Upper lobe of right lung (tissue), 1 donor: ENCODE data around the gene PGBD5. TPM values are rescaled to one million over a fixed set of nuclear protein-coding genes. Genes with fewer than 3 reads are reported as not detected.

ENCODE experiments used
- ATAC-seq: fragments of 200-7000 bp; cut with Tn5 transposase; one replicate; pipeline ENCODE4 v1.9.1; 2020; ENCODE audit warnings: mild to moderate bottlenecking, moderate library complexity
- DNase-seq: peaks from one replicate; pipeline ENCODE4 v3.0.0-alpha.2; 2020
- H3K27ac ChIP-seq: fragments of 200-600 bp; one replicate; pipeline ENCODE4 v1.8.0; 2022
- H3K27me3 ChIP-seq: fragments of 200-600 bp; one replicate; pipeline ENCODE4 v1.8.0; 2022; ENCODE audit warnings: mild to moderate bottlenecking
- H3K36me3 ChIP-seq: fragments of 200-600 bp; one replicate; pipeline ENCODE4 v1.8.0; 2022
- H3K4me1 ChIP-seq: fragments of 200-600 bp; one replicate; pipeline ENCODE4 v1.8.0; 2022
- H3K4me3 ChIP-seq: fragments of 200-600 bp; one replicate; pipeline ENCODE4 v1.8.0; 2022; ENCODE audit warnings: mild to moderate bottlenecking
- H3K9me3 ChIP-seq: fragments of 200-600 bp; one replicate; pipeline ENCODE4 v1.8.0; 2022
- CTCF ChIP-seq: fragments of 200-600 bp; IDR thresholded peaks from one replicate; pipeline ENCODE4 v1.8.0; 2022; ENCODE audit warnings: antibody characterized with exemption
- intact Hi-C: fragments of 100-400 bp; cut with DNase I; formaldehyde crosslinking; loops from one replicate; pipeline ENCODE4 v1.11.0; 2022
- total RNA-seq: library from RNA; stranded (reverse); fragmentation: NEBNext Ultra II Directional; extraction: Animal tissue kit (Norgen Biotek cat#: 25700); gene quantifications from one replicate; pipeline ENCODE4 v1.2.1, GENCODE V29; 2021
- donor health status: DM: no; HTN: yes; CAD: no; lungs with severe emphysema.

PGBD5 gene
- total RNA-seq, 1 donor from 2014 or later: 5.1 TPM

GRCh38 chr1:230278376-230278775 is 147.8 kb downstream of the PGBD5 start:
- H3K4me1 ChIP-seq: no peaks in the 10 kb centered on the region
- no peak overlapping the region for H3K4me3 ChIP-seq
- intact Hi-C loops: no loop called here
- ATAC-seq (no peak), DNase-seq (no peak)
- H3K9me3 ChIP-seq: no peaks in the 10 kb centered on the region
- H3K27ac ChIP-seq: no peak overlapping the region
- TF ChIP-seq CTCF: no peak
- peaks cover 56% of the 10 kb centered on the region for H3K36me3 ChIP-seq
- no peaks in the 10 kb centered on the region for H3K27me3 ChIP-seq

GRCh38 chr1:230277201-230278025 is 148.7 kb downstream of the PGBD5 start:
- H3K36me3 ChIP-seq: peaks cover 56% of the 10 kb centered on the region
- no peak for TF ChIP-seq CTCF
- H3K9me3 ChIP-seq: no peaks in the 10 kb centered on the region
- peak; percentile 36 for DNase-seq
- no peaks in the 10 kb centered on the region for H3K4me1 ChIP-seq
- intact Hi-C loops: no loop called here
- no peak for ATAC-seq
- no peaks in the 10 kb centered on the region for H3K27me3 ChIP-seq
- no peak overlapping the region for H3K27ac ChIP-seq
- no peak overlapping the region for H3K4me3 ChIP-seq

GRCh38 chr1:230276401-230276800 is 149.7 kb downstream of the PGBD5 start:
- Histone ChIP-seq H3K4me3 (no peak overlapping the region), H3K27ac (no peak overlapping the region), H3K4me1 (no peaks in the 10 kb centered on the region), H3K27me3 (no peaks in the 10 kb centered on the region), H3K9me3 (no peaks in the 10 kb centered on the region), H3K36me3 (peaks cover 56% of the 10 kb centered on the region)
- intact Hi-C loops: no loop called here
- no peak for TF ChIP-seq CTCF
- no peak for ATAC-seq
- DNase-seq: peak; percentile 34

GRCh38 chr1:230274254-230274653 is 151.9 kb downstream of the PGBD5 start:
- ATAC-seq (no peak), DNase-seq (no peak)
- TF ChIP-seq CTCF: no peak
- Histone ChIP-seq H3K27me3 (no peaks in the 10 kb centered on the region), H3K36me3 (peaks cover 41% of the 10 kb centered on the region), H3K4me1 (peaks cover 18% of the 10 kb centered on the region), H3K4me3 (no peak overlapping the region), H3K9me3 (no peaks in the 10 kb centered on the region), H3K27ac (no peak overlapping the region)
- intact Hi-C loops: no loop called here

- intact Hi-C loops: no loop called here
- DNase-seq (peak; percentile 22), ATAC-seq (no peak)
- Histone ChIP-seq H3K9me3 (no peaks in the 10 kb centered on the region), H3K36me3 (peaks cover 37% of the 10 kb centered on the region), H3K27me3 (no peaks in the 10 kb centered on the region), H3K27ac (no peak overlapping the region), H3K4me3 (no peak overlapping the region), H3K4me1 (peaks cover 26% of the 10 kb centered on the region)
- TF ChIP-seq CTCF: no peak
Observed at GRCh38 chr1:230273141-230273710, 152.9 kb downstream of the PGBD5 start.
